Measurements from ENCODE around the gene BCL3. TPM values are rescaled to one million over a fixed set of nuclear protein-coding genes. Genes with fewer than 3 reads are reported as not detected.

BCL3 gene
- total and polyA plus RNA-seq, 2 of the 13 experiments (the other 11 are each of a cell fraction or from before 2014, with no cell fraction given) = 2.3 to 4.0 TPM

GRCh38 chr19:44752816-44753625 lies 4.5 kb downstream of the BCL3 start:
- DNase-seq (ENCODE audit: low spot score) = peak; percentile 50
- intact Hi-C loops (cut with micrococcal nuclease; ENCODE audit: unreplicated experiment) (no loop called here), in situ Hi-C loops (cut with HindIII; ENCODE audit: extremely low pct_ligation_motif_present, low pct_unique_long_range_greater_than_20kb) (no loop called here)
- peak; percentile 31 for ATAC-seq
- Histone ChIP-seq H3K4me2 (ENCODE audit: low read depth, low read length) (peak overlapping the region; percentile 44; the same call in 1 of the 2 replicates), H3K79me2 (ENCODE audit: insufficient read depth, low read length) (peaks cover 16% of the 10 kb centered on the region), H3K36me3 (replicated peaks in 1 of 2; ENCODE audit: control insufficient read depth in 1 of 2, insufficient read depth in 2 of 2, low read length in 2 of 2) (peaks cover 5 to 18% of the 10 kb centered on the region in 2 experiments; a peak in 4 of 5 replicates), H3K9me3 (ENCODE audit: low read length) (no peaks in the 10 kb centered on the region), H3K9ac (ENCODE audit: insufficient read depth, low read depth, low read length) (0 out of 2 replicates have a peak overlapping the region, but pooled peaks have one; percentile 3), H3K27ac (ENCODE audit: extremely low read length, insufficient read depth, low read length) (peak overlapping the region; percentile 29), H4K20me1 (ENCODE audit: insufficient read depth, low read length) (no peaks in the 10 kb centered on the region), H2AFZ (ENCODE audit: low read length) (no peak overlapping the region), H3K4me3 (replicated peaks in 1 of 3; ENCODE audit: insufficient read depth in 1 of 3, low read depth in 2 of 3, low read length in 3 of 3) (no peak overlapping the region), H3K27me3 (ENCODE audit: control insufficient read depth in 1 of 2, insufficient read depth in 2 of 2, low read length in 2 of 2) (no peaks in the 10 kb centered on the region; a peak in 1 of 5 replicates), H3K4me1 (ENCODE audit: insufficient read depth, low read length) (peaks cover 61% of the 10 kb centered on the region)
- no peak for FAIRE-seq
- no TSS peak for BruUV-seq (replicated peaks)
- ChIA-PET CTCF (ENCODE audit: low intra/inter-chr PET ratio, low total read pairs) (no interaction called here), POLR2A (interaction anchor here (0.7 to 2.1 kb wide), 7 partner anchors 12 to 58 kb away, joined by 3 to 9 read pairs (median 4); no protein-coding TSS in a partner anchor)
- 62% methylated on average over 16 of the region's 18 CpGs for WGBS (ENCODE audit: low lambda C conversion rate)
- TF ChIP-seq JUN (CRISPR knock-in tag; IDR thresholded peaks at IDR 0.05) (no peak), GFI1 (CRISPR knock-in tag; IDR thresholded peaks at IDR 0.05; ENCODE audit: borderline replicate concordance) (no peak), PBX2 (CRISPR knock-in tag; IDR thresholded peaks at IDR 0.05) (peak; percentile 55; the same call in 1 of the 2 replicates), ZNF644 (CRISPR knock-in tag; IDR thresholded peaks at IDR 0.05; ENCODE audit: low read depth) (no peak), NFYB (CRISPR knock-in tag; IDR thresholded peaks at IDR 0.05) (no peak), SIX4 (CRISPR knock-in tag; IDR thresholded peaks at IDR 0.05) (no peak), SIN3B (IDR thresholded peaks at IDR 0.05; ENCODE audit: low read length) (no peak), STAT5B (CRISPR knock-in tag; IDR thresholded peaks at IDR 0.05) (no peak), ZNF7 (CRISPR knock-in tag; IDR thresholded peaks at IDR 0.05) (no peak), HMGXB4 (CRISPR knock-in tag; IDR thresholded peaks at IDR 0.05; ENCODE audit: borderline replicate concordance in 1 of 2, low read depth in 1 of 2) (0 out of 4 replicates have a peak, but pooled peaks of 1 of the 2 experiments have one; percentile 16), FOXP4 (CRISPR knock-in tag; IDR thresholded peaks at IDR 0.05) (no peak; the same call in 1 of the 2 replicates), CREBL2 (CRISPR knock-in tag; IDR thresholded peaks at IDR 0.05; ENCODE audit: borderline replicate concordance) (no peak), TFAP4 (IDR thresholded peaks at IDR 0.05; ENCODE audit: borderline replicate concordance, low read depth) (peak; percentile 96), SAFB2 (CRISPR knock-in tag; IDR thresholded peaks at IDR 0.05; ENCODE audit: borderline replicate concordance, low read depth) (no peak), MEF2D (CRISPR knock-in tag; IDR thresholded peaks at IDR 0.05) (no peak), SAP130 (CRISPR knock-in tag; IDR thresholded peaks at IDR 0.05; ENCODE audit: low read depth) (peak; percentile 58; the same call in 1 of the 2 replicates)
